ENCODE measurements around the gene DUSP19. TPM values are rescaled to one million over a fixed set of nuclear protein-coding genes. Genes with fewer than 3 reads are reported as not detected.

The DUSP19 gene
- total RNA-seq (ENCODE audit: low replicate concordance) = 1.6 and 4.8 TPM in 2 replicates

DNA sequence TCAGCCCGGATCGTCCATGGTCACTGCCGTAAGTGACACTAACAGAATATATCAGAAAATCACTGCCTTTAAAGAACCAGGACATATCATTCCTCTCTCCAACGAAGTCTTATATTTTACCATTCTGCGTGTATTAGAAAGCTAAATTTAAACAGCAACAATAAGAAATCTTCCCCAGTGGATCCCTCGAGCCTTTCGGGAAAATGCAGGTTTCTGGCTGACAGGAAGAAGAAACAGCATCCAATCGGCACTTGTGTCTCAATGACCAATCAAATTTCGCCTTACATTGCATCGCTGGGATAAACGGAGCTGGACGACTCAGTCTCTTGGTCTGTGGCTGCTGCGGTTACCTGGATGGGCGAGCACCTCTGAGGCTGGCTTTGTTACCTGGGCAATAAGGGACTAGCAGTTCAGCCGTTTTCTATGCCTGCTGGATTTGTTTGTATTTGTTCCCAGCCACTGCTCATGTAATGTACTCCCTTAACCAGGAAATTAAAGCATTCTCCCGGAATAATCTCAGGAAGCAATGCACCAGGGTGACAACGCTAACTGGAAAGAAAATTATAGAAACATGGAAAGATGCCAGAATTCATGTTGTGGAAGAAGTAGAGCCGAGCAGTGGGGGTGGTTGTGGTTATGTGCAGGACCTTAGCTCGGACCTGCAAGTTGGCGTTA is at the start of gene DUSP19:
DUSP19 (plus strand) TSS at position 284 of the 675 bp plus-strand sequence; CDS start at position 471, 187 bp downstream.
- peak; percentile 95 for DNase-seq (ENCODE audit: low read depth)
- TF ChIP-seq, protein P1, sequence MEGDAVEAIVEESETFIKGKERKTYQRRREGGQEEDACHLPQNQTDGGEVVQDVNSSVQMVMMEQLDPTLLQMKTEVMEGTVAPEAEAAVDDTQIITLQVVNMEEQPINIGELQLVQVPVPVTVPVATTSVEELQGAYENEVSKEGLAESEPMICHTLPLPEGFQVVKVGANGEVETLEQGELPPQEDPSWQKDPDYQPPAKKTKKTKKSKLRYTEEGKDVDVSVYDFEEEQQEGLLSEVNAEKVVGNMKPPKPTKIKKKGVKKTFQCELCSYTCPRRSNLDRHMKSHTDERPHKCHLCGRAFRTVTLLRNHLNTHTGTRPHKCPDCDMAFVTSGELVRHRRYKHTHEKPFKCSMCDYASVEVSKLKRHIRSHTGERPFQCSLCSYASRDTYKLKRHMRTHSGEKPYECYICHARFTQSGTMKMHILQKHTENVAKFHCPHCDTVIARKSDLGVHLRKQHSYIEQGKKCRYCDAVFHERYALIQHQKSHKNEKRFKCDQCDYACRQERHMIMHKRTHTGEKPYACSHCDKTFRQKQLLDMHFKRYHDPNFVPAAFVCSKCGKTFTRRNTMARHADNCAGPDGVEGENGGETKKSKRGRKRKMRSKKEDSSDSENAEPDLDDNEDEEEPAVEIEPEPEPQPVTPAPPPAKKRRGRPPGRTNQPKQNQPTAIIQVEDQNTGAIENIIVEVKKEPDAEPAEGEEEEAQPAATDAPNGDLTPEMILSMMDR (IDR thresholded peaks at IDR 0.05; ENCODE audit: insufficient read depth, low read length) = no peak
- peak within 1 kb of the TSS; percentile 89 for H3K4me3 ChIP-seq (ENCODE audit: low read depth, low read length)

- DNase-seq (ENCODE audit: low read depth) = peak; percentile 36
- TF ChIP-seq, protein P1 (IDR thresholded peaks at IDR 0.05; ENCODE audit: insufficient read depth, low read length) = no peak
These were observed 49.3 kb upstream of the DUSP19 start for GRCh38 chr2:183029219-183029618.

GRCh38 chr2:183031911-183032794 is 46.4 kb upstream of the DUSP19 start:
- peak; percentile 26 for DNase-seq (ENCODE audit: low read depth)
- H3K4me3 ChIP-seq (ENCODE audit: low read depth, low read length) = no peak overlapping the region
- TF ChIP-seq, protein P1 (IDR thresholded peaks at IDR 0.05; ENCODE audit: insufficient read depth, low read length) = no peak

More at GRCh38 chr2:183029219-183029618, 49.3 kb upstream of the DUSP19 start:
- no peak overlapping the region for H3K4me3 ChIP-seq (ENCODE audit: low read depth, low read length)

GRCh38 chr2:183033951-183034350 is 44.6 kb upstream of the DUSP19 start:
- no peak overlapping the region for H3K4me3 ChIP-seq (ENCODE audit: low read depth, low read length)
- TF ChIP-seq, protein P1 (IDR thresholded peaks at IDR 0.05; ENCODE audit: insufficient read depth, low read length) = no peak
- DNase-seq (ENCODE audit: low read depth) = no peak

GRCh38 chr2:183034806-183035205 is 43.7 kb upstream of the DUSP19 start:
- TF ChIP-seq, protein P1 (IDR thresholded peaks at IDR 0.05; ENCODE audit: insufficient read depth, low read length) = no peak
- H3K4me3 ChIP-seq (ENCODE audit: low read depth, low read length) = no peak overlapping the region
- peak; percentile 27 for DNase-seq (ENCODE audit: low read depth)

DNA sequence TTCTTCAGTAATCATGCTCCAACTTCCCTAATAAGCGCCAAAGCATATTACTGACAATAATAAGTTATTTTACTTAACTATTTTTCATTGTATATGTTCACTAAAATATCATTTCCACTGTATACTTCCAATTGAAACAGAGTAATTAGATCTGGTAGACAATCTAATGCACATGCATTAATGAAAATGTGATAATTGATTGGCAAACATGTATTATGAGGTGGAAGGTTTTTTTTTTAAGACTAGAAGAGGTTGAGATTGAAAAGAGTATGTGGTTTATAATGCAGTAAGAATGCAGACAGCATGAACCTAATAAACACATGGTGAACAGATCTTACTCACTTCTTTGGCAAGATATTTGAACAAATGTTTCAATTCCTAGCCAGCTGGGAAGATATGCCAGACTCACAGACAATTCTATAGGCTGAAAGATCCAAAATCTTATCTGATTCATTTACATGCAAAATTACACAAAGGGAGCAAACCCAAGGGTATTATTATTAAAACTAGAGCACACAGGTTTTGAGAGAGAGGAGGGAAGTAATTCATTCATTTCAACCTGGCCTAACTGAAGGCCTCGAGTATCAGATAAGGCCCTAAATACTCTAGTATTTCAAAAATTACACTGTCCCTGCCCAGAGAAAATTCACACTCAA is 43.1 kb upstream of the DUSP19 start:
- DNase-seq (ENCODE audit: low read depth) = peak; percentile 83
- peak overlapping the region; percentile 83 for H3K4me3 ChIP-seq (ENCODE audit: low read depth, low read length)
- TF ChIP-seq, protein P1 (IDR thresholded peaks at IDR 0.05; ENCODE audit: insufficient read depth, low read length) = no peak

Data from fibroblast of the aortic adventitia (primary cell).